ENCODE results near the gene MSRB1. TPM values are rescaled to one million over a fixed set of nuclear protein-coding genes. Genes with fewer than 3 reads are reported as not detected.

The MSRB1 gene
- total RNA-seq, 1 donor from 2014 or later: 32.7 TPM

DNA sequence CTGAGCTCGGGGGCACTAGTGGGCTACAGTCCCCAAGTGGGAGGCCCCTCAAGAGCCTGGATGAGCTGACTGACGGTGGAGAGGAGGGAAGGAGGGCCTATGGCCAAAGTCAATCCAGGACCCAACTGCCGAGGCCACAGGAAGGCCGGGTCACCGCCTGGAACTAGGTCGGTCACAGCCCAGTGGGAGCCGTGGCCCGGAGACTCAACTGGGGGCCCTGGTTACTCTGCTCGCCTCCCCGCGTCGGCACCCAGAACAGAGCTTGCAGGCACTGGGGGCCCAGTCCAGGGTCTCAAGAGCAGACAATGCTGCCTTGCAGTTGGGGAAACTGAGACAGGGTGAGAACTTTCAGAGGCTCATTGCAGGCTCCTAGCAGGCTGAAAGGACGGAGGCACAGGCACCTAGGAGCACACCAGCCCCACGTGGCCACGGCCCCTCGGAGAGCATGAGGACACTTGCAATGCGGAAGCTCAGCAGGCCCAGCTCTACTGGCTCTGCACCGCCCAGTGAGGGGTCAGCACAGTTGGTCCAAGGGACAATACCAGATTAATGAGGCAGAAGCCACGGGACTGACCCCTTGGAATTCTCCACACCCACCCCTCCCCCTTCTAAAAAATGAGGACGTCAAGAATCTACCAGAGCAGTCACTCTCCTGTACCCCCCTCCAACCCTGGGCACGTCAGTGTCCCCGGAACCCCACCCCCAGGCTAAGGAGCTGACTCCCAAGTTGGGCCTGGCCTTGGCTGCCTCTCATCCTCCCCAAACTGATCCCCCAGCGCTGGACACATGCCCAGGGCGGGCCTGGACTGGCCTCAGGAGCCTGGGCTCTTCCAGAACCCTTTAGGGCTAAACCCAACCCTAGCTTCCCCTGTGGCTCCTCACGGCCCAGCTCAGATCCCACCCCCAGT lies 27.0 kb downstream of the MSRB1 start:
- TF ChIP-seq, protein P1, sequence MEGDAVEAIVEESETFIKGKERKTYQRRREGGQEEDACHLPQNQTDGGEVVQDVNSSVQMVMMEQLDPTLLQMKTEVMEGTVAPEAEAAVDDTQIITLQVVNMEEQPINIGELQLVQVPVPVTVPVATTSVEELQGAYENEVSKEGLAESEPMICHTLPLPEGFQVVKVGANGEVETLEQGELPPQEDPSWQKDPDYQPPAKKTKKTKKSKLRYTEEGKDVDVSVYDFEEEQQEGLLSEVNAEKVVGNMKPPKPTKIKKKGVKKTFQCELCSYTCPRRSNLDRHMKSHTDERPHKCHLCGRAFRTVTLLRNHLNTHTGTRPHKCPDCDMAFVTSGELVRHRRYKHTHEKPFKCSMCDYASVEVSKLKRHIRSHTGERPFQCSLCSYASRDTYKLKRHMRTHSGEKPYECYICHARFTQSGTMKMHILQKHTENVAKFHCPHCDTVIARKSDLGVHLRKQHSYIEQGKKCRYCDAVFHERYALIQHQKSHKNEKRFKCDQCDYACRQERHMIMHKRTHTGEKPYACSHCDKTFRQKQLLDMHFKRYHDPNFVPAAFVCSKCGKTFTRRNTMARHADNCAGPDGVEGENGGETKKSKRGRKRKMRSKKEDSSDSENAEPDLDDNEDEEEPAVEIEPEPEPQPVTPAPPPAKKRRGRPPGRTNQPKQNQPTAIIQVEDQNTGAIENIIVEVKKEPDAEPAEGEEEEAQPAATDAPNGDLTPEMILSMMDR (IDR thresholded peaks at IDR 0.05; ENCODE audit: borderline replicate concordance): no peak
- peaks cover 92% of the 10 kb centered on the region for H3K27me3 ChIP-seq (ENCODE audit: low read depth)
- H3K4me1 ChIP-seq: peaks cover 8% of the 10 kb centered on the region
- H3K4me3 ChIP-seq: no peak overlapping the region
- DNase-seq: no peak
- intact Hi-C loops (cut with micrococcal nuclease): no loop called here
- no peak overlapping the region for H3K27ac ChIP-seq (replicated peaks)
- no peaks in the 10 kb centered on the region for H3K36me3 ChIP-seq
- H3K9me3 ChIP-seq (replicated peaks): no peaks in the 10 kb centered on the region

DNA sequence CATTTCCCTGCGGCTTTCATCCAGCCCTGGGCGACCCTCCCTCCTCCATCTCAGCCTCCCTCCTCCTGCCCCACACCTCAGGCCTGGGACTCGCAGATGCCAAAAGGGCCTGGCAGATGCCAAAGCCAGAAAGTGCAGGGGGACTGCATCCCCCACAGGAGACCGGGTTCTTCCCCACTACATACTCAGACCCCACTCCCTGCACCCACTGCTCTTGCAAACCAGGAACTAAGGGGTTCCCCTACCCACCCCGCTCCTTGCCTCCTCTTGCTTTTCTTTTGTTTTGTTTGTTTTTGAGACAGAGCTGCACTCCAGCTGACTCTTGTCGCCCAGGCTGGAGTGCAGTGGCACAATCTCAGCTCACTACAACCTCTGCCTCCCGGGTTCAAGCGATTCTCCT lies 28.0 kb downstream of the MSRB1 start:
- TF ChIP-seq, protein P1 (IDR thresholded peaks at IDR 0.05; ENCODE audit: borderline replicate concordance): no peak
- no peak overlapping the region for H3K27ac ChIP-seq (replicated peaks)
- peaks cover 8% of the 10 kb centered on the region for H3K4me1 ChIP-seq
- H3K9me3 ChIP-seq (replicated peaks): no peaks in the 10 kb centered on the region
- H3K27me3 ChIP-seq (ENCODE audit: low read depth): peaks cover 90% of the 10 kb centered on the region
- DNase-seq: no peak
- H3K4me3 ChIP-seq: no peak overlapping the region
- no peaks in the 10 kb centered on the region for H3K36me3 ChIP-seq
- intact Hi-C loops (cut with micrococcal nuclease): no loop called here

DNA sequence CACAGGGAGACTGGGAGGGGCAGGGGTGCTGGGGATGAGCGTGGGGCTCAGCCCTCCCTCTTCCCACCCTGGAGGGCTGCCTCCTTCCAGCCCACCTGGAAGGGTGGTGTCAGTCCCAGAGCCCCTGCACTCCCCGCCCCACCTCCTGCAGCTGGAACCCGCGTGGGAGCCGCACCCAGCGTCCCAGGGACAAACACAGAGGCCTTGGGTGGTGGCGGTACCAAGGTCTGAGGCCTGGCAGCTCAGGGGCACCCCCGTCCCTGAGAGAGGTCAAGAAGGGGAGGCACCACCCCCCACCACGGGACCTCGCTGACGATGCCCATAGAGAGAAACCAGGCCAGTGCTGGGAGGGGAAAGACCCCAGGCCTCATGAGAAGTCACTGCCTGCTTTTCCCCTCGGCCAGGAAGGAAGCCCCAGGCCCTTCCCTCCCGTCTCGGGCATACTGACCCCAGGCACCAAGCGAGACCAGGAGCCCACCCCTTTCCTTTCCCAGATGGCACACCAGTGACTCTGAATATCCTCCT lies 28.9 kb downstream of the MSRB1 start:
- Histone ChIP-seq H3K9me3 (replicated peaks) (no peaks in the 10 kb centered on the region), H3K27ac (replicated peaks) (no peak overlapping the region)
- intact Hi-C loops (cut with micrococcal nuclease): no loop called here

DNA sequence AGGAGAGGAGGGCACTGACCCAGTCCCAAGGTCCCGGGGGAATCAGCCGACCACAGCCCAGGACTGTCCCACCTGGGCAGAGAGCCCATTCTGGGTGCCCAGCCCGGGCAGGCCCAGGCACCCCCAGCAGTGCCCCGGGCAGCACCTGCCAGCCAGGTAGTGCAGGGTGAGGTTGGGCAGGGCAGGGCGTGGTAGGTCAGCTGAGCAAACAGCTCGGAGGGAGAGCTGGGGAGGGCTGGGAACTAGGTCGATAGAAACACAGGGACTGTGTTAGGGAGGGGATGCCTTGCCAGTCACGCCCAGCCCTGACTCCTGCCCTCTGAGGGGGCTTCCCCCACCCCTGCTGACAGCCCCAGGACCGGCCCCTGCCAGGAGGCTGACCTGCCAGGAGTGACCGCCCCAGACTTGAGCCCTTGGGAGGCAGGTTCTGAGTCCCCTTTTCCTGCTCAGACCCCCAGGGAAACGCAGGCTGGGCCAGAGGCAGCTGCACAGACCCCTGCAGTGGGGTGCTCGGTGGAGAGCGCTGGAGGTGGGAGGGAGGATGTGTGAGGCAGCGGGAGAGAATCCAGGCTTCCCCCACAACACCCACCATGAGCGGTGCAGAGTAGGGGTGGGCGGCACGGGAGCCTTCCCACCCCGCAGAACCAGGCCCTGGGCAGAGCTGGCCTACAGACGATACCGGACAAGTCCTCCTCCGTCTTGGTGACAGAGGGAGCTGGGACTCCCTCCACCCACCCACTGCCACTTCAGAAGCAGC lies 29.5 kb downstream of the MSRB1 start:
- H3K4me1 ChIP-seq: peaks cover 3% of the 10 kb centered on the region
- peaks cover 90% of the 10 kb centered on the region for H3K27me3 ChIP-seq (ENCODE audit: low read depth)
- H3K27ac ChIP-seq (replicated peaks): no peak overlapping the region
- no peaks in the 10 kb centered on the region for H3K36me3 ChIP-seq
- H3K4me3 ChIP-seq: no peak overlapping the region
- no peak for DNase-seq
- no peaks in the 10 kb centered on the region for H3K9me3 ChIP-seq (replicated peaks)
- intact Hi-C loops (cut with micrococcal nuclease): no loop called here
- TF ChIP-seq, protein P1 (IDR thresholded peaks at IDR 0.05; ENCODE audit: borderline replicate concordance): no peak

More for the DNA sequence above, 28.9 kb downstream of the MSRB1 start:
- DNase-seq: no peak
- Histone ChIP-seq H3K4me3 (no peak overlapping the region), H3K4me1 (peaks cover 8% of the 10 kb centered on the region), H3K36me3 (no peaks in the 10 kb centered on the region), H3K27me3 (ENCODE audit: low read depth) (peaks cover 90% of the 10 kb centered on the region)
- TF ChIP-seq, protein P1 (IDR thresholded peaks at IDR 0.05; ENCODE audit: borderline replicate concordance): no peak

DNA sequence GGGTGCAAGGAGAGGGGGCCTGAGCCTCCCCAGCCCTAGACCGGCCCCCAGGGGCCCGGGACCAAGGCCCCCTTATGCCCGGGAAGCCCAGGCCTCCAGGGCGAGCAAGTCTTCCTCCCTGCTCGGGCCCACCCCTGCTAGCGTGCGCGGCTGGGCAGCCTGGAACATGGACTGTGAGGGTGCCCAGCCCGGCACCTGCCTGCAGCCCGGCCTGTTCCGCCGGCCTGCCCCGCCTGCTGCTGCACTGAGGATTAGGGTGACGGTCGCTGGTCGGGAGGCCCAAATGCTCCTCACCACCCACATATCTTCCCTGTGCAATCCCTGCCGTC lies 30.8 kb downstream of the MSRB1 start:
- Histone ChIP-seq H3K36me3 (no peaks in the 10 kb centered on the region), H3K4me3 (no peak overlapping the region), H3K9me3 (replicated peaks) (no peaks in the 10 kb centered on the region), H3K27me3 (ENCODE audit: low read depth) (peaks cover 91% of the 10 kb centered on the region), H3K4me1 (no peaks in the 10 kb centered on the region), H3K27ac (replicated peaks) (no peak overlapping the region)
- no peak for DNase-seq
- TF ChIP-seq, protein P1 (IDR thresholded peaks at IDR 0.05; ENCODE audit: borderline replicate concordance): no peak
- intact Hi-C loops (cut with micrococcal nuclease): no loop called here

Data from left ventricle myocardium inferior (tissue), 1 donor.